Stomach (tissue), 9 donors: ENCODE data around the gene SLC5A1. TPM values are rescaled to one million over a fixed set of nuclear protein-coding genes. Genes with fewer than 3 reads are reported as not detected.

Experiments
- DNase-seq, 2 donors: peaks; one replicate each; pipeline versions ENCODE4 v3.0.0 to v3.0.0-alpha.2; 2013 to 2019
- H3K27ac ChIP-seq, 5 donors: fragments of 200-600 bp in 4 of 5; sonication (generic) in 4 of 5; one replicate each; pipeline ENCODE4 v1.5.1; 2013 to 2019; ENCODE audit warnings: mild to moderate bottlenecking in 1 of 5, moderate library complexity in 1 of 5
- H3K27me3 ChIP-seq, 3 donors: fragments of 200-600 bp; sonication (generic); one replicate each; pipeline ENCODE4 v1.5.1; 2017 to 2019; ENCODE audit warnings: mixed run types in 1 of 3
- H3K36me3 ChIP-seq, 4 donors: fragments of 200-600 bp; sonication (generic); 1 replicate in 3 of 4; 2 replicates in 1 of 4; pipeline ENCODE4 v1.5.1; 2016 to 2019
- H3K4me1 ChIP-seq, 4 donors: fragments of 200-600 bp; sonication (generic); one replicate each; pipeline ENCODE4 v1.5.1; 2016 to 2019
- H3K4me3 ChIP-seq, 4 donors: fragments of 200-600 bp; sonication (generic) in 3 of 4; one replicate each; pipeline ENCODE4 v1.5.1; 2016 to 2019; ENCODE audit warnings: mild to moderate bottlenecking in 1 of 4
- H3K9me3 ChIP-seq, 4 donors: fragments of 200-600 bp; sonication (generic); one replicate each; pipeline ENCODE4 v1.5.1; 2016 to 2019
- EP300 ChIP-seq: sonication (generic); formaldehyde crosslinking; IDR thresholded peaks from one replicate; pipeline ENCODE4 v1.6.1; 2017; ENCODE audit warnings: antibody characterized with exemption
- POLR2A ChIP-seq, 4 donors: fragments of 450-650 bp; IDR thresholded peaks; one replicate each; pipeline ENCODE4 v1.6.1; 2016; ENCODE audit warnings: antibody characterized with exemption in 4 of 4, control low read depth in 2 of 4, mild to moderate bottlenecking in 1 of 4, moderate library complexity in 1 of 4
- POLR2AphosphoS5 ChIP-seq, 3 donors: sonication (generic); formaldehyde crosslinking; IDR thresholded peaks; one replicate each; pipeline ENCODE4 v1.6.1; 2016; ENCODE audit warnings: antibody characterized with exemption in 3 of 3
- WGBS, 5 donors: extraction: QIAGEN DNeasy Blood & Tissue Kit in 3 of 5; methylation state at CpG; one replicate each; pipeline versions ENCODE4 v1.1.5 to v1.1.7; 2013 to 2018; 5-methylcytosine and 5-hydroxymethylcytosine counted together
- intact Hi-C: fragments of 100-400 bp; cut with DNase I; formaldehyde crosslinking; loops from one replicate; pipeline ENCODE4 v1.15.1; 2023; ENCODE audit warnings: low total_unique reads
- polyA plus RNA-seq, 3 donors: library from polyadenylated mRNA; stranded (reverse); fragments of 200-250 nt; gene quantifications; one replicate each; pipeline ENCODE4 v1.2.3, GENCODE V29; 2013
- total RNA-seq, 5 donors: library from RNA; depleted of rRNA; stranded (reverse); fragments of >200 nt; gene quantifications; one replicate each; pipeline versions ENCODE4 v1.1.0 to v1.2.3, GENCODE V29; 2014 to 2016
- TF ChIP-seq, protein P1 (sequence below), 7 experiments: fragments of 450-650 bp in 4 of 7; fragments of 200-600 bp in 3 of 7; sonication (generic) in 3 of 7; IDR thresholded peaks; one replicate each; pipeline ENCODE4 v1.5.1; 2016 to 2019; ENCODE audit warnings: antibody characterized with exemption in 7 of 7, control low read depth in 2 of 7, mild to moderate bottlenecking in 1 of 7
- donor health status: healthy with polysubstance abuse.
- donor health status: Bipolar disorder and iron deficiency.
- donor health status: healthy.

SLC5A1 gene
- total and polyA plus RNA-seq, 8 donors = 0.68 to 13.8 (median 2.3) TPM; not detected in 3

DNA sequence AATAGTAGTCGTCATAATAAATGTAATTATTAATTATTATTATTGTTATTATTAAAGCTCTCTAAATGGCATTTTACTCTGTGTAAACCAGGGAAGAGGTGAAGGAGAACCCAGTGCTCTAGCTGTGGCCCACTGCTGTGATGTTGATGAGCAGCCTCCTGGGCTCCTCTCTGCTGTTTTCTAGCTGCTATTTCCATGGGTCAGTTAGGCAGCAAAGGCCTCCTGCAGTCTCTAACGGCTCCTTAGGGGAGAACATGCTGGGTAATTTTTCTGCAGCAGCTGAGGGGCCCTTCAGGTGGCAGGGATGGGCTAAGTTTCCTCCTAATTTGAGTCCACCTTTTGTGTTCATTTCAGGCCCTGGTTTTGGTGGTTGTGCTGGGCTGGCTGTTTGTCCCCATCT, 24.6 kb downstream of the SLC5A1 start:
- Histone ChIP-seq H3K36me3 (no peaks in the 10 kb centered on the region), H3K9me3 (peaks cover 0 to 6% (median 0%) of the 10 kb centered on the region in 4 donors), H3K4me3 (no peak overlapping the region), H3K27ac (no peak overlapping the region), H3K4me1 (no peaks in the 10 kb centered on the region), H3K27me3 (peaks cover 0 to 12% (median 0%) of the 10 kb centered on the region in 3 donors)
- DNase-seq = no peak
- intact Hi-C loops = no loop called here
- TF ChIP-seq POLR2AphosphoS5 (IDR thresholded peaks at IDR 0.05) (no peak), POLR2A (IDR thresholded peaks at IDR 0.05) (no peak), EP300 (no peak)
- TF ChIP-seq, protein P1, sequence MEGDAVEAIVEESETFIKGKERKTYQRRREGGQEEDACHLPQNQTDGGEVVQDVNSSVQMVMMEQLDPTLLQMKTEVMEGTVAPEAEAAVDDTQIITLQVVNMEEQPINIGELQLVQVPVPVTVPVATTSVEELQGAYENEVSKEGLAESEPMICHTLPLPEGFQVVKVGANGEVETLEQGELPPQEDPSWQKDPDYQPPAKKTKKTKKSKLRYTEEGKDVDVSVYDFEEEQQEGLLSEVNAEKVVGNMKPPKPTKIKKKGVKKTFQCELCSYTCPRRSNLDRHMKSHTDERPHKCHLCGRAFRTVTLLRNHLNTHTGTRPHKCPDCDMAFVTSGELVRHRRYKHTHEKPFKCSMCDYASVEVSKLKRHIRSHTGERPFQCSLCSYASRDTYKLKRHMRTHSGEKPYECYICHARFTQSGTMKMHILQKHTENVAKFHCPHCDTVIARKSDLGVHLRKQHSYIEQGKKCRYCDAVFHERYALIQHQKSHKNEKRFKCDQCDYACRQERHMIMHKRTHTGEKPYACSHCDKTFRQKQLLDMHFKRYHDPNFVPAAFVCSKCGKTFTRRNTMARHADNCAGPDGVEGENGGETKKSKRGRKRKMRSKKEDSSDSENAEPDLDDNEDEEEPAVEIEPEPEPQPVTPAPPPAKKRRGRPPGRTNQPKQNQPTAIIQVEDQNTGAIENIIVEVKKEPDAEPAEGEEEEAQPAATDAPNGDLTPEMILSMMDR (IDR thresholded peaks at IDR 0.05) = no peak
- 16 to 67% (median 49%) methylated on average over 2 of the region's 2 CpGs for WGBS, 5 donors

DNA sequence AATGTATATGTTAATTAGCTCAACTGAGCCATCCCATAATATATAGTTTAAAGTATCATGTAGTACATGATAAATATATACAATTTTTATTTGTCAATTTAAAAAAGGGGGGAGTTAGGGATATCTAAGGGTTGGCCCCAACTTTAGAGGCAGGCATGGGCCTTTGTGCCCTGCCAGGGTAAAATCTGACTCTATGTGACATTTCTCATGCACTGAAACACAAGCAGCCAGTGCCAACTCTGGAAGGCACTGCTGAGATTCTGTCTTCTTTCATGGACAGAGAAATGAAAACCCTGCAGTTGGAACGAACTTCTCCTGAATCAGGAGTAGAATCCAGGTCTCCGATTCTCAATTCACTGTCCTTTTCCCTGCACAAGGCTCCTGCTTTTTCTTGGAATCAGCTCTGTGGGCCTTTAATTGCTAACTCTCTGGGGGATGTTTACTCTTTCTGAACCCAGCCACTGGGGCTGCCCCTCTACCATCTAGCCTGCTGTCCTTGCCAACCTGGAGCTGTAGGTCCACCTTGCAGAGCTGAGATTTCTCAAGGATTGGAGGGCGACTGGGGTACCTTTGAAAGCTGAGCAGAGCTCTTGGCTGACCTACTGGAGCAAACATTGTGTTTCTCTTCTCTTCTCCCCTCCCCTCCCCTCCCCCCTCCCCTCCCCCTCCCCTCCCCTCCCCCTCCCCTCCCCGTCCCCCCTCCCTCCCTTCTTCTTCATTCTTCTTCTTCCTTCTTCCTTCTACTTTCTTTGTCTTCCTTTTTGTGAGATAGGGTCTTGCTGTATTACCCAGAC, 26.7 kb downstream of the SLC5A1 start:
- H3K36me3 ChIP-seq = no peaks in the 10 kb centered on the region
- WGBS, 5 donors = 46 to 88% (median 82%) methylated on average over 3 to 4 of the region's 4 CpGs
- H3K9me3 ChIP-seq = no peaks in the 10 kb centered on the region
- H3K4me3 ChIP-seq = no peak overlapping the region
- TF ChIP-seq POLR2AphosphoS5 (IDR thresholded peaks at IDR 0.05) (no peak), EP300 (no peak), POLR2A (IDR thresholded peaks at IDR 0.05) (no peak)
- TF ChIP-seq, protein P1 (IDR thresholded peaks at IDR 0.05) = no peak
- H3K27me3 ChIP-seq = peaks cover 0 to 29% (median 0%) of the 10 kb centered on the region in 3 donors
- no peaks in the 10 kb centered on the region for H3K4me1 ChIP-seq
- DNase-seq = no peak
- intact Hi-C loops = no loop called here
- H3K27ac ChIP-seq = no peak overlapping the region

DNA sequence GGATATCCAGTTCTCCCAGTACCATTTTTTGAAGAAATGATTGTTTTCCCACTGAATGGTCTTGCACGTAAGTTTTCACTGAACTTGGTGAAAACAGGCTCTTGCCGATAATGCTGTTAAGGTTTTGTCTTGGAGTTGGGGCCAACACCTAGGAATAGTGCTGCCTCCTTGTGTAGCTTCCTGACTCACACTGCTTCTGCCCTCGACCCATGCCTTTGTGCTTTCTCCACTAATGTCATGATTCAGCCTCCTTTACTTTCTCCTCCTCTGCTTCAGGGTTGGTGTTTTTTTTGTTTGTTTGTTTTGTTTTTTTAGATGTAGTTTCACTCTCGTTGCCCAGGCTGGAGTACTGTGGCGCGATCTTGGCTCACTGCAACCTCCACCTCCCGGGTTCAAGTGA, 30.2 kb downstream of the SLC5A1 start:
- no peaks in the 10 kb centered on the region for H3K36me3 ChIP-seq
- DNase-seq = no peak
- intact Hi-C loops = no loop called here
- H3K27me3 ChIP-seq = peaks cover 0 to 34% (median 0%) of the 10 kb centered on the region in 3 donors
- H3K9me3 ChIP-seq = no peaks in the 10 kb centered on the region
- H3K4me1 ChIP-seq = peaks cover 0 to 1% (median 0%) of the 10 kb centered on the region in 4 donors
- 74 to 88% (median 83%) methylated on average over 7 of the region's 7 CpGs for WGBS, 5 donors
- H3K4me3 ChIP-seq = no peak overlapping the region
- TF ChIP-seq POLR2A (IDR thresholded peaks at IDR 0.05) = no peak
- no peak for TF ChIP-seq EP300
- TF ChIP-seq, protein P1 (IDR thresholded peaks at IDR 0.05) = no peak
- no peak for TF ChIP-seq POLR2AphosphoS5 (IDR thresholded peaks at IDR 0.05)
- no peak overlapping the region for H3K27ac ChIP-seq

DNA sequence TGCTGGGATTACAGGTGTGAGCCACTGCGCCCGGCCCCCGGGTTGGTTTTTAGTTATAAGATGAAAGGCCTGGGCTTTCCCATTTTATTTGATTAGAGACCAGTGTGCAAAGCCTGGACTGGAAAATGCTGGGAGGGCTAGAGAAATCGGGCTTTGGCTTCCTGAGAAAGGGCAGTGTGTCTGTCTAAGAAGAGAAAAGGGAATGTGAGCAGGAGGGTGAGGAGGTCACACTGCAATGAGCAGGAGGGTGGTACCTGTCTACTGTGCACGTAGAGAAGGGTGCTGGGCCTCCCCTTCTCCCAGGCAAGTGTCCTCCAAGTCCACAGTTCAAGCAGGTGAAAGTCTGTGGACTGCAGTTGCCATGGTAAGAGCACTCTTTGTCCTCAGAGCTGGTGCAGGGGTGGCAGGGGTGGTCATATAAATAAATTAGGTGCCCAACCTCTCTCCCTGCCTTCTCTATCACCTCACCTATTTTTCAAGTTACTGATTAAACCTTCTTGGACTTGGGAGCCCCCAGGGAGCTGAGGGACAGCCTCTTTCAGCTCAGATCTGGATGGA, 30.8 kb downstream of the SLC5A1 start:
- Histone ChIP-seq H3K4me1 (peaks cover 0 to 8% (median 2%) of the 10 kb centered on the region in 4 donors), H3K27me3 (peaks cover 0 to 32% (median 0%) of the 10 kb centered on the region in 3 donors), H3K36me3 (no peaks in the 10 kb centered on the region), H3K9me3 (no peaks in the 10 kb centered on the region), H3K4me3 (no peak overlapping the region), H3K27ac (no peak overlapping the region)
- TF ChIP-seq EP300 (no peak), POLR2AphosphoS5 (IDR thresholded peaks at IDR 0.05) (no peak), POLR2A (IDR thresholded peaks at IDR 0.05) (no peak)
- TF ChIP-seq, protein P1 (IDR thresholded peaks at IDR 0.05) = no peak
- DNase-seq = peak in 1 of 2 donors; percentile 58
- intact Hi-C loops = no loop called here
- 52 to 75% (median 57%) methylated on average over 5 of the region's 5 CpGs for WGBS, 5 donors
